ENCODE measurements around the gene UBIAD1.

UBIAD1 gene

GRCh38 chr1:11238311-11238710, 34.7 kb upstream of the UBIAD1 start:
- H3K4me1 ChIP-seq = no peaks in the 10 kb centered on the region
- TF ChIP-seq, protein P1, sequence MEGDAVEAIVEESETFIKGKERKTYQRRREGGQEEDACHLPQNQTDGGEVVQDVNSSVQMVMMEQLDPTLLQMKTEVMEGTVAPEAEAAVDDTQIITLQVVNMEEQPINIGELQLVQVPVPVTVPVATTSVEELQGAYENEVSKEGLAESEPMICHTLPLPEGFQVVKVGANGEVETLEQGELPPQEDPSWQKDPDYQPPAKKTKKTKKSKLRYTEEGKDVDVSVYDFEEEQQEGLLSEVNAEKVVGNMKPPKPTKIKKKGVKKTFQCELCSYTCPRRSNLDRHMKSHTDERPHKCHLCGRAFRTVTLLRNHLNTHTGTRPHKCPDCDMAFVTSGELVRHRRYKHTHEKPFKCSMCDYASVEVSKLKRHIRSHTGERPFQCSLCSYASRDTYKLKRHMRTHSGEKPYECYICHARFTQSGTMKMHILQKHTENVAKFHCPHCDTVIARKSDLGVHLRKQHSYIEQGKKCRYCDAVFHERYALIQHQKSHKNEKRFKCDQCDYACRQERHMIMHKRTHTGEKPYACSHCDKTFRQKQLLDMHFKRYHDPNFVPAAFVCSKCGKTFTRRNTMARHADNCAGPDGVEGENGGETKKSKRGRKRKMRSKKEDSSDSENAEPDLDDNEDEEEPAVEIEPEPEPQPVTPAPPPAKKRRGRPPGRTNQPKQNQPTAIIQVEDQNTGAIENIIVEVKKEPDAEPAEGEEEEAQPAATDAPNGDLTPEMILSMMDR (IDR thresholded peaks at IDR 0.05; ENCODE audit: low read depth, low read length) = no peak
- H3K4me3 ChIP-seq (ENCODE audit: low read depth, low read length) = no peak overlapping the region
- no peak for DNase-seq
- peaks cover 18% of the 10 kb centered on the region for H3K36me3 ChIP-seq
- H3K9me3 ChIP-seq = no peaks in the 10 kb centered on the region
- no peaks in the 10 kb centered on the region for H3K27me3 ChIP-seq

DNA sequence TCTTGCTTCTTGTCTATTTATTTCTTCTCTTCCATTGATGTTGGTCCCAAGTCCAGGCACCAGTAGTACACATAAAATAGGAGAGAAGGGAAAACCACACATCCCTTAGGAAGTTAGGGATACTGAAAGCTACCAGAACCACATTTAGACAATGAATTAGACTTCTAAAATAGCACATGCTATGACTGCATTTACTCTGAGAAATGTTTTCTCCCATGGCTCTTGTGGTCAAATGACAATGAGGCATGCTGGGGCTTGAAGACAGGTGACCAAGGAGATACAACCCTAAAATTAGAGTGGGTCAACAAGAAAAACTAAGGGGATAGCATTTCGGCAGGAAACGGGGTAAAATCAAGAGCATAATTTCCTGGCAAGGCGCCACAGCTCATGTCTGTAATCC, 27.8 kb upstream of the UBIAD1 start:
- TF ChIP-seq, protein P1 (IDR thresholded peaks at IDR 0.05; ENCODE audit: low read depth, low read length) = no peak
- Histone ChIP-seq H3K4me1 (no peaks in the 10 kb centered on the region), H3K4me3 (ENCODE audit: low read depth, low read length) (no peak overlapping the region), H3K9me3 (no peaks in the 10 kb centered on the region), H3K36me3 (peaks cover 7% of the 10 kb centered on the region), H3K27me3 (no peaks in the 10 kb centered on the region)
- no peak for DNase-seq

DNA sequence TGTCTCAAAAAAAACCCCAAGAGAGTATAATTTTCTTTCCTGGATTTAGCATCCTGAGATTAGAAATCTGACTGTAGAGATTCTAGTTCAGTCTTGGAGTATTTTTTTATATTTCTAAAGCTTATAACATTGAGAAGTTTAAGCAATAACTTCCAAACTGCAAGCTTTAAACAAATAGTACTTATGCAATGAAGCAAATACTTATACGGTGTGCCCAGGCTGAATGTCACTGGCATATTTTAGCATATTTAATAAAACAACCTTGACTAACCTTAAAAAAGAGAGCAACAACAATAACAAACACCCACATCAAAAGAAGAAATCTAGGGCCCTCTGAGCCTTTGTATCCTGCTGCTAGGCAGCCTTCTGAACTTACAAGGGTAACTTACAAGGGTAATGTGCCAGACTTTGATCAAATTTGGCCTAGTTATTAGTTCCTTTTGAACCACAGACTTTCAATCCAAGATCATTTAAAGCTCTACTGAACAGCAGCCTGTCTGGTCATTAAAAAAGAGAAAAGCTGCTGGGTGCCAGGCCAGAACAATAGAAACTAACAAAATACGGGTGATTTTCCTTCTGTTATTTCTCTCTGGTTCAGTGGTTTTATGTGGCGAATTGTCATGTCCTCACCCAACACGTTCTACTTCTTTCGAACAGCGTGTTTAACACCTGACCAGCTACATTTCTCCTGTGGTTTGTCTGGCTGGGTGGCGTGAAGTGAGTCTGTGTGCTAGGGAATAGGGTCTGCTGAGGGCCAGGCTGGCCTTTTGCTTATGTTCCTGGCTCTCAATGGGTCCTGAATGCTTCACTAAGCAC, 26.9 kb upstream of the UBIAD1 start:
- TF ChIP-seq, protein P1 (IDR thresholded peaks at IDR 0.05; ENCODE audit: low read depth, low read length) = no peak
- H3K36me3 ChIP-seq = peaks cover 7% of the 10 kb centered on the region; the same call in 1 of the 2 replicates
- H3K4me3 ChIP-seq (ENCODE audit: low read depth, low read length) = no peak overlapping the region
- no peaks in the 10 kb centered on the region for H3K9me3 ChIP-seq
- no peaks in the 10 kb centered on the region for H3K27me3 ChIP-seq
- no peaks in the 10 kb centered on the region for H3K4me1 ChIP-seq
- no peak for DNase-seq

DNA sequence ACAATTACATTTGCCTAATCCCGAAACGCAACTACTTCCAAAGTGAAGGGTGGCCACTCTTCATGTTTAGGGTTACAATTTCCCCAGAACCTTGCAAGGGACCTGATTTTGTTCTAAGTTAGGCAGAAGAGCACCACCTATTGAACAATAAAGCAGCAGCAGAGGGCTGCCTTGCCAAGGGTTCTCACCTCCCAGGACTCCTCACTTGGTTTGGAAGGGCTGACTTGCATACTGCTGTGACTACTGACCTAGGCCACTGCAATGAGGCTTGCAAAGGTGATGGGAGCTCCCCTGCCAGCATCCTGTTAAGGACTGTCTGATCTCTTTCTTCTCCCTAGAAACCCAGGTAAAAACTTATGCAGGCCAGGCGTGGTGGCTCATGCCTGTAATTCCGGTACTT, 24.8 kb upstream of the UBIAD1 start:
- TF ChIP-seq, protein P1 (IDR thresholded peaks at IDR 0.05; ENCODE audit: low read depth, low read length) = no peak; the same call in 1 of the 2 replicates
- no peak for DNase-seq
- no peaks in the 10 kb centered on the region for H3K4me1 ChIP-seq
- no peaks in the 10 kb centered on the region for H3K9me3 ChIP-seq
- H3K4me3 ChIP-seq (ENCODE audit: low read depth, low read length) = no peak overlapping the region
- H3K27me3 ChIP-seq = no peaks in the 10 kb centered on the region
- peaks cover 3% of the 10 kb centered on the region for H3K36me3 ChIP-seq

DNA sequence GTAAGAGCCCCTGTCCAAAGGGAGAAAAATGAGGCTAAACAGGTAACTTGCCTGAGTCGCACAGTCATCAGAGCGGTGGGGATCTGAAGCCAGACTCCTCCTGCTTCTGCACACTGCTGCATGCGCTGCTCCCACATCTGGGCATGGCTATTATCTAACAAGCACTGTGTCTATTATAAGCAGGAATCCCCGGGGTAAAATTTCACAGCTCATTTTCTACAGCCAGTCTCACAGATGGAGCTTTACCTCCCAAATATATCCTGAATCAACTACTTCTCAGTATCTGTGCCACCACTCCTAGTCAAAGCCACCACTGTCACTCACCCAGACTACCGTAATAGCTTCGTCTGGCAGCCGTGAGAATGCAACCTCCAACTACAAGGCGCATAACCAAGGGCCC, 20.5 kb upstream of the UBIAD1 start:
- no peaks in the 10 kb centered on the region for H3K9me3 ChIP-seq
- TF ChIP-seq, protein P1 (IDR thresholded peaks at IDR 0.05; ENCODE audit: low read depth, low read length) = no peak
- H3K4me3 ChIP-seq (ENCODE audit: low read depth, low read length) = no peak overlapping the region
- no peaks in the 10 kb centered on the region for H3K4me1 ChIP-seq
- no peaks in the 10 kb centered on the region for H3K27me3 ChIP-seq
- DNase-seq = no peak
- peaks cover 22% of the 10 kb centered on the region for H3K36me3 ChIP-seq

DNA sequence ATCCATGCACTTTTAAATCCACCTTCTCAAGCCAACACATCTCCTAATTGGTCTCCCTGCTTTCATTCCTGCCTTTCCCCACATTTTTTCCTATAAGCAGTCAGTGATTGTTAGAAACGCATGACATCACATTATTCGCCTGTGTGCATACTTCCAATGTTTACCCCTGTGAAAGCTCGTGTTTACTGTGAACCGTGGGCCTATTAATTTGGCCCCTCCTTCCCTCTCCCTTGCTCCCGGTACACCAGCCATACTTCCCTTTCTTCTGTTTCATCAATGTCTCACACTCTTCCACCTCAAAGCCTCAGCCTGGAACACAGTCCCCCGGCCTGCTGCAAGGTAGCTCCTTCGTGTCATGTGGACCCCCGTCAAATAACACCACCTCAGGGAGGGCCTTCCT, 19.8 kb upstream of the UBIAD1 start:
- no peak for DNase-seq
- H3K4me3 ChIP-seq (ENCODE audit: low read depth, low read length) = no peak overlapping the region
- H3K4me1 ChIP-seq = no peaks in the 10 kb centered on the region
- H3K36me3 ChIP-seq = peaks cover 22% of the 10 kb centered on the region
- TF ChIP-seq, protein P1 (IDR thresholded peaks at IDR 0.05; ENCODE audit: low read depth, low read length) = no peak
- H3K27me3 ChIP-seq = no peaks in the 10 kb centered on the region
- no peaks in the 10 kb centered on the region for H3K9me3 ChIP-seq
